ENCODE measurements around the gene KCNK5. TPM values are rescaled to one million over a fixed set of nuclear protein-coding genes. Genes with fewer than 3 reads are reported as not detected.
A peak's percentile ranks its signal among the peaks of the same experiment; 100 is the strongest.

KCNK5 gene
- total and polyA plus RNA-seq, 12 donors: 0.06 to 1.1 (median 0.25) TPM; not detected in 1

GRCh38 chr6:39151211-39151610 is 78.1 kb downstream of the KCNK5 start:
- Histone ChIP-seq H3K27ac (peak overlapping the region in 1 of 10 donors; percentile 14), H3K27me3 (peaks cover 0 to 48% (median 23%) of the 10 kb centered on the region in 7 donors), H3K9me3 (no peaks in the 10 kb centered on the region), H3K4me3 (no peak overlapping the region), H3K4me1 (peaks cover 0 to 12% (median 0%) of the 10 kb centered on the region in 9 donors), H3K36me3 (no peaks in the 10 kb centered on the region)
- WGBS, 2 donors: 45 to 54% methylated on average over 3 of the region's 3 CpGs
- peak in 1 of 8 donors; percentile 44 for ATAC-seq
- no peak for DNase-seq
- intact Hi-C loops (cut with DNase I): no loop called here
- TF ChIP-seq CTCF (IDR thresholded peaks at IDR 0.05): no peak

- DNase-seq (no peak), ATAC-seq (no peak)
- H3K4me3 ChIP-seq: no peak overlapping the region
- intact Hi-C loops (cut with DNase I): no loop called here
- H3K27me3 ChIP-seq: peaks cover 0 to 44% (median 15%) of the 10 kb centered on the region in 7 donors
- H3K9me3 ChIP-seq: peaks cover 0 to 3% (median 0%) of the 10 kb centered on the region in 11 donors
- no peaks in the 10 kb centered on the region for H3K36me3 ChIP-seq
- WGBS, 2 donors: 93 to 97% methylated on average over 1 of the region's 1 CpG
- H3K27ac ChIP-seq: no peak overlapping the region
- no peak for TF ChIP-seq CTCF (IDR thresholded peaks at IDR 0.05)
- H3K4me1 ChIP-seq: peaks cover 0 to 11% (median 0%) of the 10 kb centered on the region in 9 donors
These were observed 84.6 kb downstream of the KCNK5 start for GRCh38 chr6:39144481-39145173.

GRCh38 chr6:39143238-39143930 is 85.9 kb downstream of the KCNK5 start:
- intact Hi-C loops (cut with DNase I): no loop called here
- H3K27ac ChIP-seq: peak overlapping the region in 2 of 10 donors; percentile 28 to 58
- H3K9me3 ChIP-seq: peaks cover 0 to 14% (median 3%) of the 10 kb centered on the region in 11 donors
- WGBS, 2 donors: 50 to 66% methylated on average over 13 of the region's 13 CpGs
- no peak for DNase-seq
- TF ChIP-seq CTCF (IDR thresholded peaks at IDR 0.05): no peak
- H3K36me3 ChIP-seq: no peaks in the 10 kb centered on the region
- peak in 1 of 8 donors; percentile 26 for ATAC-seq
- peaks cover 0 to 11% (median 0%) of the 10 kb centered on the region in 9 donors for H3K4me1 ChIP-seq
- H3K27me3 ChIP-seq: peaks cover 0 to 37% (median 13%) of the 10 kb centered on the region in 7 donors
- H3K4me3 ChIP-seq: no peak overlapping the region

GRCh38 chr6:39140556-39141167 is 88.6 kb downstream of the KCNK5 start:
- Histone ChIP-seq H3K36me3 (no peaks in the 10 kb centered on the region), H3K27ac (peak overlapping the region in 5 of 10 donors; percentile 29 to 67 (median 44)), H3K4me3 (no peak overlapping the region), H3K27me3 (peaks cover 0 to 16% (median 0%) of the 10 kb centered on the region in 7 donors), H3K4me1 (peaks cover 0 to 11% (median 0%) of the 10 kb centered on the region in 9 donors), H3K9me3 (peaks cover 0 to 21% (median 9%) of the 10 kb centered on the region in 11 donors)
- DNase-seq (peak; percentile 15 to 34), ATAC-seq (peak; percentile 71 to 94 (median 88))
- intact Hi-C loops (cut with DNase I): no loop called here
- 44 to 57% methylated on average over 7 of the region's 7 CpGs for WGBS, 2 donors
- TF ChIP-seq CTCF (IDR thresholded peaks at IDR 0.05): no peak

Measured in heart right ventricle (tissue), 16 donors.